SK-N-SH (cell line): ENCODE results near the gene CAPN9.

Experiments
- FOXM1 ChIP-seq: IDR thresholded peaks from 2 replicates; pipeline ENCODE4 v1.4.0; 2012; ENCODE audit warnings: low read depth, mild to moderate bottlenecking
- NRF1 ChIP-seq: IDR thresholded peaks from 2 replicates; pipeline ENCODE4 v1.6.1; 2012; ENCODE audit warnings: low read depth, mild to moderate bottlenecking, low read length
- POLR2AphosphoS5 ChIP-seq: IDR thresholded peaks from 2 replicates; pipeline ENCODE4 v1.6.1; 2012; ENCODE audit warnings: low read depth, low read length
- TEAD4 ChIP-seq: IDR thresholded peaks from 2 replicates; pipeline ENCODE4 v1.4.0; 2012; ENCODE audit warnings: mild to moderate bottlenecking, borderline replicate concordance; ENCODE audit not compliant: insufficient read depth
- TF ChIP-seq, protein P1 (sequence below): fragments of 200-600 bp; sonication (generic); IDR thresholded peaks from 2 replicates; pipeline ENCODE4 v1.6.1; 2017; ENCODE audit warnings: antibody characterized with exemption, mild to moderate bottlenecking, moderate library complexity

DNA sequence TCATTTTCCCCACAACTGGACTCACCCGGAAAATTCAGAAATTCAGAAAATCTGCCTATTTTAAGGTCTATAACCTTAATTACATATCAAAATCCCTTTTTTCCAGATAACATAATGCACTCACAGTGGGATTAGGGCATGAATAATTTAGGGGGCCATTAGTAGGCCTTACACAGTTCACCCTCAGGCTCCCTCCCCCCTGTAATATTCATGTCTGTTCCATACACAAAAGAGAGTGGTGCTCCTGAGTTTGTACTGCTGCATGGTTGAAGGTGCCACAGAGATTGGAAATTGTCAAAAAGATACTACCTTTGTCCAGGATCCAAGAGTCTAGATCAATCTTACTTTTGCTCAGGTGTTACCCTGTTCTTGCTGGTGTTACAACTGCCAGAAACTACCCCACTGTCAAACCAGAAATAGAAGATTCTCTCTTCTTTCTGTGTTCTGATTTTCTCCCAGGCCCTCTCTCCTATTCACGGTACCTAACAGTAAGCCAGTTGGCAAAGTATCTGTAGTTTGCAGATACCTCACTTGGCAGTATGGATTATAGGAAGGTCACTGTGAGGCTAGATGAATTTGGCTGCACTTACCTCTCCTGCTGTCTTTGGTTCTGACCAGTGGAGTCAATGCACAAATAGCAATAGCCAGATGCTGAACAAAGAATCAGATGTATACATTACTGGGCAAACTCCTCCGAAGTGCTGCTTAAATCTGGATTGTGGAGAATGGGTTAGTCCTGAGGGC, 67.9 kb downstream of the CAPN9 start:
- TF ChIP-seq, protein P1, sequence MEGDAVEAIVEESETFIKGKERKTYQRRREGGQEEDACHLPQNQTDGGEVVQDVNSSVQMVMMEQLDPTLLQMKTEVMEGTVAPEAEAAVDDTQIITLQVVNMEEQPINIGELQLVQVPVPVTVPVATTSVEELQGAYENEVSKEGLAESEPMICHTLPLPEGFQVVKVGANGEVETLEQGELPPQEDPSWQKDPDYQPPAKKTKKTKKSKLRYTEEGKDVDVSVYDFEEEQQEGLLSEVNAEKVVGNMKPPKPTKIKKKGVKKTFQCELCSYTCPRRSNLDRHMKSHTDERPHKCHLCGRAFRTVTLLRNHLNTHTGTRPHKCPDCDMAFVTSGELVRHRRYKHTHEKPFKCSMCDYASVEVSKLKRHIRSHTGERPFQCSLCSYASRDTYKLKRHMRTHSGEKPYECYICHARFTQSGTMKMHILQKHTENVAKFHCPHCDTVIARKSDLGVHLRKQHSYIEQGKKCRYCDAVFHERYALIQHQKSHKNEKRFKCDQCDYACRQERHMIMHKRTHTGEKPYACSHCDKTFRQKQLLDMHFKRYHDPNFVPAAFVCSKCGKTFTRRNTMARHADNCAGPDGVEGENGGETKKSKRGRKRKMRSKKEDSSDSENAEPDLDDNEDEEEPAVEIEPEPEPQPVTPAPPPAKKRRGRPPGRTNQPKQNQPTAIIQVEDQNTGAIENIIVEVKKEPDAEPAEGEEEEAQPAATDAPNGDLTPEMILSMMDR: no peak
- TF ChIP-seq FOXM1 (no peak), POLR2AphosphoS5 (no peak), NRF1 (no peak), TEAD4 (no peak)
